Stromal cell of bone marrow (primary cell): ENCODE results near the gene EFNA5.
"Not testable (repeated sequence)": the region's sequence is repeated elsewhere in the genome, so short reads cannot be mapped to it uniquely, and the experiment has no call there.

ENCODE experiments used
- DNase-seq: peaks from one replicate; pipeline ENCODE4 v3.0.0-alpha.2; 2012; ENCODE audit warnings: low read depth

EFNA5 gene

DNA sequence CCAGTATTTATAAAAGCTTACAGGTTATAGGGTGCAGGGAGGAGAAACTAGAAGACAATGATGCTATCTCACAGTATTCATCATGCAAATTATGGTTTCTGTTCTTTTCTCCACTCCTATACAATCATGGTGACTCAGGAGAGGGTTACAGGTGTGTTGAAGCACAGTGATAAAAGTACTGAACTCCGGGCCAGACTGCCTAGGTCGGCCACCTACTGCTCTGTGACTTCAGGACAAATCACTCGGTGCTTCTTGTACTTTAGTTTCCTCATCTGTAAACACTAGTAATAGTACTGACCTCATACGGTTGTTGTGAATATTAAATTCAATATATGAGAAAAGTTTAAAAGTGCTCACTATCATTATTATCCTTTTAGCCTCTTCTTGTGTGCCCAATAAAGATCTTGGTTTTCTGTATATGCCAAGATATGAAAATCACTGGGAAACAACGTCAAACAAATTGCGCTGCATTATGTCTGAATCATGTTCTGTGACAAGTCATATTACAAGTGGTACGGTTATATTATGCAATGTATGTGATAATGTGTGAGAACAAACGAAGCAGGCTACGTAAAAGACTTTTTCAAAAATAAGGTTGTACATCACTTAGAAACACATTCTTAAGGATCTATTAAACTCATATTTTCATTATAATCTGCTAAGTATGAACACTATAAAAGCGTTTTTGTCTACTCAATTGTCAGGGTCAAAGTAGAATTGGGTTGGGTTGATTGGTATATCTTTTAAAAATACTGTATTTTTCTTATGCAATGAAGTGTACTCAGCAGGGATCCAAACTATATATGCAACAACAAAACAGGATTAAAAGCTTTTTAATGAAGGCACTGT lies 153.3 kb downstream of the EFNA5 start:
- DNase-seq = no peak

DNA sequence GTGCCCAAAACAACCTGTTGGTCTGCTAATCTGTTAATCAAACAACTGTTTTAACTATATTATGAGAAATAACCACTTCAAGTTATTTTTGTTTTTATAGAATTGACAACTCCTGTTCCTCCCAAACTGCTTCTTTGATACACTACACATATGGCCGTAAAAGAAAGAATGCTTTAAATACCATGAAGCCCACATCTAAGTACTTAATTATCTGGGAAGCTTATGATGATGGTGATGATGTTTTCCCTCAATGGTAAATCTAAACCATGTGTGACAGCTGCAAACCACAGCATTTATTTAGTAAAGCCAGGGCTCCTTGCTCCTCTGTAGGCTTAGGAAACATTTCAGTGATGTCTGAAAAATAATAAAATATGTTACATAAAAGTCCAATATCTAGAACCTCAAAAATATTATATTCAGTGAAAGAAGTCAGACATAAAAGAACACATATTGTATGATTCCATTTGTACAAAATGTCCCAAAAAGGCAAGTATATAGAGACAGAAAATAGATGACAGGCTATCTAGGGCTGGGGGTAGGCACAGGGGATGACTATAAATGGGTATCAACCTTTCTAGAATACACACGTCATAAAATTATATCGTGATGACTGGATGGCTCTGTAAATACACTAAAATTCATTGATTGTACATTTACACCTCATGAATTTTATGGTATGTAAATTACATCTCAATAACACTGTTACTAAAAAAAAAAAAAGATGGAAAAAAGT lies 154.1 kb downstream of the EFNA5 start:
- DNase-seq = no peak

DNA sequence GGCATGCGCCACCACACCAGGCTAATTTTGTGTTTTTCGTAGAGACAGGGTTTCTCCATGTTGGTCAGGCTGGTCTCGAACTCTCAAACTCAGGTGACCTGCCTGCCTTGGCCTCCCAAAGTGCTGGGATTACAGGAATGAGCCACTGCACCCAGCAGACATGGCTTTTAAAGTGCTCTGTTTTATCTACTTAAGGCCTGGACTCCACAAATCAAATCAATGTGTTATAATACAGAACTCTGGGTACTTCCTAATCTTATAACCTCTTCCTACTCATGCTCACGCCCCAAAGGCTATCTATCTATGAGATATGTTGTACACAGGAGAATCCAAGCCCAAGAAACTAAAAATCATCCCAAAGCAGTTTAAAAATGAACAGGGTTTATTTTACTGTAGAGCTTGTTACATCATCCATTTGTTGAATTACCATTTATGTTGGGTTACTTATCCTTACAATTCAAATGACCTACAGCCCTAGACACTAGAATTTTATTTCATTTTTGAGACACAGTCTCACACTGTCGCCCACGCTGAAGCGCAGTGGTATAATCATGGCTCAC lies 155.1 kb downstream of the EFNA5 start:
- DNase-seq = no peak

DNA sequence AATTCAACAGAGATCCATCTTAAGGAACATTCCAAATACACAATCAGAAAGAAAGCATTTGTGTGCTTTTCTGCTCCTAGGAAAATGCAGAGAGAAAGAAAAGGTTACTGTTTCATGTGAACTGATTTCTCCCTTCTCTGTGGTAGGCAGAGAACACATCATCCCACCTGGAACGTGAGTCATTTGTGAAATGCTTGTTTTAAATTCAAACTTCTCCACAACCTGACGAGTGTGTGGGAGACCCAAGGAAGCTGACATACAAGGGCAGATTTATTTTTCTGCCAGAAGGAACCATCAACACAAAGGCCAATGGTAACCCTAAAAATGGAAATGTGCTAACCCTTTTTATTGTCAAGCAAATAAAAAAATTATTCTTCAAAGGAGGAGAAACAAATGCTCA lies 156.4 kb downstream of the EFNA5 start:
- DNase-seq = no peak

DNA sequence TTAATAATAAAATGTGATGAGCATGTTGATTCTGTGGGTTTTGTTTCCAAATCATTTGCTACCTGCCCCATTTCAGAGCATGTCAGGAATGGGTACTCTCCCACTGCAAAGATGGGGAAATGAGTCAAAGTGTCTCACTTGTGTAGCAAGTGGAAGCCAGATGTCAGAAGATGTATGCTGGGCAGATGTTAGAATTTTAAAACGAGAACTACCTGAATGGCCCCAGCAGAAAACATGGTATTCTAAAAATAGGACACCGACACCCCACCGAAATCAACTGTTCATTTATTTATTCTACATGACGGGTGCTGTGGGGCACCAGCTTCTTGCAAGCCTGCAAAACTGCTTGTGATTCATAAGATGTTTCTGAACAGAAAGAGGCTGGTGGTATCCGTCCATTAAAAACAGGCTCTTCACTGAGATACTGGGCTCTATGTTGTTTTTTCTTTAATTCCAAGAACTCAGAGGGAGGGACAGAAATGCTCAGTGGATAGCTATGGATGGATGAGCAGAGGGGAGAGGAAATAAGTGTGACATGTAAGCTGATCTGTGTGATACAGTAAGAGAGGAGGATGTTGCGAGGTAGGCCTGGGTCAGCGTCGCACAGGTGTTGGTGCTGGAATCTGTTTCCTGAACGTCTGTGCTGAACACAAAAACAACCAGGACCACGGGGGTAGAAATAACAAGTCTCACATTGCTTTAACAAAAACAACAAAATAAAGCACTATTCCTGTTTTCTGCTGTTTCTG lies 157.2 kb downstream of the EFNA5 start:
- no peak for DNase-seq

DNA sequence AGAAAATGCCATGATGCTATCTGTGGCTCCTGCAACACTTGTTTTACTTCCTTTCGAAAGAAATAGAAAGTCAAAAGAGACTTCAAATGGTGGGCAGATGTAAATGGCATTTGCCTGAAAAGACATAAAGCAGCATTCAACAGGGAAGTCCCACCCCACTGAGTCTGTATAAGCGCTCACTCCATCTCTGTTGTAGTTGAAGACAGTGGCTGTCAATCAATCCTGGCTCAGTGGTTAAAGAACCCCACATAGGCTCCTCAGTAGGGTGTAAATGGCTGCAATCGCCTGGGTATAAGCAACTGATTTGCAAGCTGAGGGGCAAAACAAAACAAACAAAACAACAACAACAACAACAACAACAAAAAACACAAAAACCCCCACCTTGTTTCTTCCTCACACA lies 158.7 kb downstream of the EFNA5 start:
- no peak for DNase-seq

DNA sequence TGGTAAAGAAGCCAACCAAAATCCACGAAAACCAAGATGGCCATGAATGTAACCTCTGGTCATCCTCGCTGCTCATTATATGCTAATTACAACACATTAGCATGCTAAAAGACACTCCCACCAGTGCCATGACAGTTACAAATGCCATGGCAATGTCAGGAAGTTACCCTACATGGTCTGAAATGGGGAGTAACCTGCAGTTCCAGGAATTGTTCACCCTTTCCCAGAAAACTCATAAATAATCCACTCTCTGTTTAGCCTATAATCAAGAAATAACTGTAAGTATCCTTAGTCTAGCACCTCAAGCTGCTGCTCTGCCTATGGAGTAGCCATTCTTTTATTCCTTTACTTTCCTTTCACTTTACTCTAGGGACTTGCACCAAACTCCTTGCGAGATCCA lies 160.6 kb downstream of the EFNA5 start:
- no peak for DNase-seq

DNA sequence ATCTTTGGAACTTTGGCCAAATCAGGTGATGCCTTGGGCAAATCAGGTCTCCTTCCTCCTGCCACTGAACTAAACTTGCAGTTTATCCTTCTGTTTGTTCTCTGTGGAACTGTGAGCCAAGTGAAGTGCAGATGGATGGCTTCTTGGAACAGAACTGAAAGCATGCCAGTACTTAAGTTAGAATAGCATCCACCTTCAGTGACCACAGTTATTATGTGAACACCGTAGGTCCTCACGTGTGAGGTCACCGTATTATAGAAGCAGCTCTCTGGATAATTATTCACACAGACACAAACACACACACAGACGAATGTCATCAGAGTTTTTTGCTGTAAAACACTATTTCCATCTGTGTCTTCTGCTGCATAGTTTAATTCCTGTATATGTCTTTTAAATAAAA lies 162.6 kb downstream of the EFNA5 start:
- no peak for DNase-seq

DNA sequence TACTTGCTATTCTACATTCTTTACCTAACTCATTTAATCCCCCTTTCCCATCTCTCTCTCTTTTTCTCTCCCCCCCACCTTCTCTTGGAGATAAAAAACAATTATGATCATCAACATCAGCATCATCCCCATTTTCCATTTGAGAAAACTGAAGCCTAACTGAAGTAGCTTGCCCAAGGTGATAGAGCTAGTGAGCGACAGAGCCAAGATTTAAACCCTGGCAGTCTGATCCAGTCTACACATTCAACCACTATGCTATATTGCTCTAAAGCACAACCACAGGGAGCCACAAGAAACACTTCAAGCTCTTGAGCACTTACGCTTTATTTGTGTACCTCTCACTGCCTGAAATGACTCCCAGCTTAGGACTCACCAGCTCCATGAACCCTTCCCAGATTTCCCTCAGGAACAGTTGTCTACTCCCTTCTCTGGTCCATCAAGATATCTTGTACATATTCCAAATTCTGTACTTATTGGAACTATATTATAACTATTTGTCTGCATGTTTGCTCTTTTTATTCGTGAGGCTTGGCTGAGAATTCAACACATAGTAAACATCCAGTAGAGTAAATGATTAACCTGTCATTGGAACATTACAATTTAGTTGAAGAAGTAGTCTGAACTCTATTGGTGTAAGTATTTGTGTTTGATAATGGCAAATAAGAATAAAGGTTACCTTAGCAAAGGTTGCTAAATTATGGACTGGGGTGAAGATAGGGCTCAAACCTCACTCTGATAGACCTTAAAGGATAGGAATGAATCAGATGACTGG lies 164.8 kb downstream of the EFNA5 start:
- DNase-seq = no peak

DNA sequence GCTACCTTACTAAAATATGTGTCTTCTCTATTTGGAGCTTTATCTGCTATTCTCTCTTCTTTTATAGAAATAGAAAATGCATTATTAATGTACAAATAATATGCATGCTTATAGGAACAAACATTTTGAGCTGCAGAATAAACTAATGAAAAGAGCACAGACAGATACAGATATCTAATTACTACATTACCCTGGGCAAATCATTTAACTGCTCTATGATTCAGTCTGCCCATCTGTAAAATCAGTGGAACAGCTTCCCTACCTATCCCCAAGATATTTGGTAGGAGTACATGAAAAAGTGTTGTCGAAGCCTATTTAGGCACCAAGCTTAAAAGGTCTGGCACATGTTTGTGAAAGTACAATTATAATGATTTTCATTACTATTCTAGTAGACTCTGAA lies 166.3 kb downstream of the EFNA5 start:
- no peak for DNase-seq

DNA sequence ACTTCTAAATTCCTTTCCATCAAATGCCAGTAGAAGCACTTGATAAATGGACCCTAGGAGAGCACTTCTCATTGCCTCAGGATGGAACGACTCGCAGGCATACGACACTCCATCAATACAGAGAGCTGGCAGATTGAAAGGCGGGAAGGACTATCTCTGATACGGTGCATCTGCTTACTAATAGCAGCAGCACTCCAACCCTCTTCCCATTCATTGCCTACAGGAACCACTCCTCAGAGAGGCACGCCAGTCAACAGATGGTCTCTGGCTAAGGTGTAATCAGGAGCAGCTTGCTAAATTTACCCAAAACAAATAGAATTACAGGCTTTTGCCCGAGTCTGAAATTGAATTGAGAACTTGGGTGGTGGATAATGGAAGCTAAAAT lies 168.1 kb downstream of the EFNA5 start:
- no peak for DNase-seq

DNA sequence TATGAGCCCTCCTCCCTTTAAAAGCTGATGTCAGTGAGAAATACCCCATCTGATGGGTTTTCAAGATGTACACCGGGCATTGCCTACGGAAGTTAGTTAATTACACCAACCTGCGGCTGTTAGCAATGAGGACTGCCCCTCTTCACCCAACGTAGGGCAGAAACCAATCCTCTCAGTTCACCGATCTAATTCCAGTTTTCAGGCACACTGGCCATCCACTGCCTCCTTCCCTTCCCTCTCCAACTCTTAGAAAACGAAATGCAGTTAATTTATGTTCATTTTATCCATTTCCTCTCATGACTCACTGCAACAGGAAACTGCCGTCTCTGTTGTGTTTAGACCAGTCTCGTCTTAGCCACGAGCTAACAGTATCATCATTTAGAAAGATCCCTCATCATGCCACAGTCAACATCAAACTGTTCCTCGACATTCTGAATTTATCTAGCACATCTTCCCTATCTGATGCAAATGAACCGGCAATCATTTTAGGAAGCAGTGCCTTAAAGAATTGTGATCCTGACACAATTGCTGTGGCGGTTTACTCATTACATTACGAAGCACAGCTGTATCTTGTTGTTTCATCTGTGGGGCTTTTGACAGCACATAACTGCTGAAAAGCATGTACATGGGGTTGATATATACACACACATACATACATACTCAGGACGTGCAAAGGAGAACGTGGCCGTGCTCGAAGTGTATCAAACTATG lies 168.6 kb downstream of the EFNA5 start:
- DNase-seq = no peak

DNA sequence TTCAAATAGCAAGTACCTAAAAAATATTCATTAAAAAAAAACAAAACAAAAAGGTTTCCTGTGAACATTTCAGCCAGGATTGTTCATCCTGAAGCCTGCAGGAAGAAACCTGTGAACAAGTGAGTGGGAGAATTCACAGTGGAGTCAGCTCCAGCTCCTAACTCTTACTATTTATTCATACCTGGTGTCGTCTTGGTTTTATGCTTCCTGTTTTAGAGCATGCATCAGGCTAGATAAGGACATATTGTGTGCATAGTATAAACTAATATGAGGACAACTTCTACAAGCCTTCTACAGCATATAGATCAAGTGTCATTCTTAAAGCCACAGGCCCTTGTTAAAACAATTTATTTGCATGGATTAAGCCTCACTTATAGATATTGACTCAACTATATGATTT lies 169.9 kb downstream of the EFNA5 start:
- DNase-seq = no peak

DNA sequence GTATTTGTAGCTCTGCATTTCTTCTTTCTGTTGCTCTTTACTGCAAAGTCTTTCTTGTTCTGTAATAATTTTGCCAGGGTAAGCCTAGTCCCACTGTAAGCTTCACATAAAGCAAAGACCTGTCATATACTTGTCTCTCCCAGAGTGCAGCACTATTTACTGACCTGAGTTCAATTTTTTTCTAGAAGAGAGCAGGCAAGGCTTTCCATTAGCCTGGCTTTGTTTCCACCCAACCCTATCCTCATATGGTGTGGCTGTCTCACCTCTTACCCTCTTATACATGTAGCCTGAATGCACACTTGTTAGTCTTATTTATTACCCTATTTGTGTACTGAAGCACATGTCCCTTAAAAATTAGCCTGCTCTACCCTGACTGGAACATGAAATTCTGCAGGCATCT lies 170.4 kb downstream of the EFNA5 start:
- no peak for DNase-seq

DNA sequence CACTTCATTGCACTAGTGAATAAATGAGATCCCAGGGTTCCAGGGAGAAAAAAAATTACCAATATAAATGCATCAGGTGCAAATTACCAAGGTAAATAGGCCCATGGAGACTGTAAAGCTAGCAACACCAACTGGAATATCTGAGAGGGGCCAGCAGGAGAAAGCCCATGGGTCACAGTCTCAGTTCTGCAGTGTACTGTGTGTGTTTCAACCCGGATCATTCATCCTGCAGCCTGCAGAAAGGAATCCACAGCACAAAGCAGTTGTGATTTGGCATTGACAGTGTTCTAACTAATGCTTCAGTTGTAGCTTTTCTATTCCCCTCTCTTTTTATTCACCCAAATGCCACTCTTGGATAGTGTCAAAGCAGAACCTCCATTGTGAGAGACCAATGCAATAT lies 171.0 kb downstream of the EFNA5 start:
- no peak for DNase-seq

DNA sequence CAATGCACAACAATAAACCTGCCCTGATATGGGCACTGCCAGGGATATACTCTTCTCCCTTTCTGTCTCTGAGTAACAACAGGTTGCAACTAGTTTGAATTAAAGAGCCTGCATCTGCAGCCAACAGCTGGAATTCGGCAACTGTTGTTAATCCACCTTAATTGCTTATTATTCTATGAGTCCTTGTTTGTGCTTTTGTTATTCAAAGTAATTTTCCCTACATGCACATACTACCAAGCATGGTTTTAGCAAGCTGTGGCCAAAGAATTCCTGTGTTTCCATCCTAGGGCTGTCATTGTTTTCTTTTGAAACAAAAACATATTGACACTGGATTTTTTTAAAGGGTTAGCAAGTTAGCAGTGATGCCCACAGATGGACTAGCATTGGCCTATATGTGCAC lies 171.5 kb downstream of the EFNA5 start:
- no peak for DNase-seq

DNA sequence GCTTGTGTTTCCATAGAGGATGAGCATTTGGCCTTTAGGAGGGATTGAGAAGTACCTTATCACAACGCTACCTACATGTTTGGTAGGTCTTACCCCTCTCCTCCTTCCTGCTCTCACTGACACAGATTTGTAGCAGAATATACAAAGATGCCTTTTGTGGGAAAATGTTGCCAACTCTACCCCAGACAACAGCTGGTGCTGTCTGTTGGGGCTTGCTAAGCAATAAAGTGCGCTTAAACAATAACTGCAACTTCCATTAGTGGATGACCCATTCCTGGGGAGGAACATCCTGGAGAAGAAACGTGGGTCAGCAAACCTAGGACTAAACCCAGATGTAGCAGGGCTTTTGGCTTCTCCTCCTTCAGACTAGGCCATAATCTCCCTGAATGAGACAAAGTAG lies 174.3 kb downstream of the EFNA5 start:
- DNase-seq = no peak

DNA sequence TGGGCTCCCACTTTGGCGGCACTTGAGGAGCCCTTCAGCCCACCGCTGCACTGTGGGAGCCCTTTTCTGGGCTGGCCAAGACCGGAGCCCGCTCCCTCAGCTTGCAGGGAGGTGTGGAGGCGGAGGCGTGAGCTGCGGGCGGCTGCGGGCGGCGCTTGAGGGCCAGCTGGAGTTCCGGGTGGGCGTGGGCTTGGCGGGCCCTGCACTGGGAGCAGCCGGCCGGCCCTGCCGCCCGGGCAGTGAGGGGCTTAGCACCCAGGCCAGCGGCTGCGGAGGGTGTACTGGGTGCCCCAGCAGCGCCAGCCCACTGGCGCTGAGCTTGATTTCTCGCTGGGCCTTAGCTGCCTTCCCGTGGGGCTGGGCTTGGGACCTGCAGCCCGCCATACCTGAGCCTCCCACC lies 176.6 kb downstream of the EFNA5 start:
- DNase-seq = not testable (repeated sequence)

DNA sequence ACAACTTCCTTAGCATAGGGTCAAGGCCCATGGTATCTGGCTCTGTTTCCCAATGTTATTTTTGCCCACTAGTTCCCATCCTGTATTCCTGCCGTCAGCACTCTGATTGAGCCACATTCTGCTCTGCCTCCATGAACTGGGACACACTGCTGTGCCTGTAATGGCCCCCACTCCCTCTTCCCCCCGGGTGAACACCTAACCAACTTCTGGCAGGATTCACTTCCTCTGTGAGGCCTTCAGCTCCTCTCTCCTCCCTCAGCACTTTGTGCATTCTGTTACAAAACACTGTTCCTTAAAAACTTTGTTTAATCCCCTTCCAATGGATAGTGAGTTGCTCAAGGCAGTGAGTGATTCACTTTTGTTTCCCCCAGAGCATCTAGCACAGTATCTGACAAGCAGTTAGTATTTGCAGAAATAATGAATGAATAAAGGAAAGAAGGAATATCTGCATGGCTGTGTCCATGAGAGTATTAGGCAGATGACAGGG lies 183.6 kb downstream of the EFNA5 start:
- peak; percentile 40 for DNase-seq

DNA sequence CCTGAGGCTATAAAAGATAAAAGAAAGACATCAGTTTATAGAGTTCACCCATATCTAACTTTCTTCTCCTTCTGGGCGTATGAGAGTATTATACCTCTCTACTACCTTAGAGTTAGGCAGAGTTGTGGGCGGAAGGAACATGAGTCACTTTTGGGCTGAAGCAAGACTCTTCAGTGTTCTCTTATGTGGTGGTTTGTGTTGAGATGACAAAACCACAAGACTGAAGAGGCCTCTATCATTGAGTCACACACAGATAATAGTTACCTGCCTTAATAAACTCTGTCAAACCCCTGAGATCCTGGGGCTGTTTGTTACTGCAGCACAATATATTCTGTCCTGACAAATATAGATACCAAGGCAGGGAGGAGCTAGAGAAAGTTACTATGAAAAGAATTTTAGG lies 184.2 kb downstream of the EFNA5 start:
- DNase-seq = no peak

DNA sequence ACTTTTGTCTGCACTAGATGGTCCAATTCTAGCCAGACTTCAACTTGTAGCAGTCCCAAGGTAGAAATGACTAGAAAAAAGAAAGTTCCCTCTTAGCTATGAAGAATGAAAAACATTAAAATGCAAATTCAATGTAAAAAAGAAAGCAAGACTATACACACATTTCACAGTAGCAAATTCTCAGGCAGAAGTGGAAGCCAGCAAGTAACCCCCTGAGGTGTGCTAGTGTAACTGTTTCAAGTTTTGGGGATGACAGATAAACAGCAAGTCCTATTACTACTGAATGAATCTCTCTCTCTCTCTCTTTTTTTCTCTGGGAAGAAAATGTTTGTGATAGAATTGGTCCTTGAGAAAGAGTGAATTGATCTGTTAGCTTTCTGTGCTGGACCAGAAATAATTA lies 185.6 kb downstream of the EFNA5 start:
- no peak for DNase-seq
